Panc1 (cell line): ENCODE data around the gene TNIK. TPM values are rescaled to one million over a fixed set of nuclear protein-coding genes. Genes with fewer than 3 reads are reported as not detected.
"Not testable (repeated sequence)": the region's sequence is repeated elsewhere in the genome, so short reads cannot be mapped to it uniquely, and the experiment has no call there.

Experiments
- ATAC-seq: fragments of 200-7000 bp; cut with Tn5 transposase; 2 replicates; pipeline ENCODE4 v1.9.1; 2020; ENCODE audit warnings: mild to moderate bottlenecking, moderate library complexity
- BruUV-seq: library from RNA; stranded (reverse); fragments of 400-500 nt; replicated peaks from 2 replicates; lab custom pipeline; 2021; lab: Mats Ljungman, UMichigan
- CTCF ChIA-PET: fragments of 300-600 bp; sonication (Branson Sonifier 250); formaldehyde crosslinking; loops from one replicate; lab custom pipeline; 2022; ENCODE audit warnings: antibody characterized with exemption; lab: Charles Lee
- POLR2A ChIA-PET: fragments of 300-600 bp; sonication (Branson Sonifier 250); formaldehyde crosslinking; loops from one replicate; lab custom pipeline; 2022; ENCODE audit warnings: antibody characterized with exemption; lab: Charles Lee
- DNase-seq: peaks from one replicate; pipeline ENCODE4 v3.0.0-alpha.2; 2010; ENCODE audit warnings: low read depth, low spot score
- H3K27ac ChIP-seq: 2 replicates; pipeline ENCODE4 v1.5.1; 2011; ENCODE audit warnings: mild to moderate bottlenecking, low read length, inconsistent platforms
- H3K27me3 ChIP-seq: fragments of 200-500 bp; sonication (Bioruptor generic); 2 replicates; pipeline ENCODE4 v1.6.0; 2014; ENCODE audit warnings: low read length, inconsistent platforms; ENCODE audit not compliant: control insufficient read depth, insufficient read depth
- H3K36me3 ChIP-seq: fragments of 200-500 bp; sonication (Bioruptor generic); 2 replicates; pipeline ENCODE4 v1.5.1; 2014; ENCODE audit warnings: inconsistent platforms, mild to moderate bottlenecking, low read length, moderate library complexity; ENCODE audit not compliant: control insufficient read depth, insufficient read depth
- H3K4me1 ChIP-seq: 2 replicates; pipeline ENCODE4 v1.5.1; 2011; ENCODE audit warnings: inconsistent platforms, mild to moderate bottlenecking, low read length, moderate library complexity; ENCODE audit not compliant: control insufficient read depth, insufficient read depth
- H3K4me3 ChIP-seq, 2 experiments: 2 replicates each; pipeline ENCODE4 v1.5.1; 2011 to 2012; ENCODE audit warnings: low read depth in 2 of 2, low read length in 2 of 2, mild to moderate bottlenecking in 2 of 2, inconsistent platforms in 1 of 2, moderate library complexity in 1 of 2
- H3K9me3 ChIP-seq: fragments of 200-500 bp; sonication (Bioruptor generic); 2 replicates; pipeline ENCODE4 v1.5.1; 2014; ENCODE audit warnings: low read depth, mild to moderate bottlenecking, inconsistent platforms, low read length, moderate library complexity; ENCODE audit not compliant: control insufficient read depth, insufficient read depth
- POLR2AphosphoS5 ChIP-seq: IDR thresholded peaks from 2 replicates; pipeline ENCODE4 v1.6.1; 2012; ENCODE audit warnings: mild to moderate bottlenecking, low read depth, low read length, moderate library complexity
- SIN3A ChIP-seq: IDR thresholded peaks from 2 replicates; pipeline ENCODE4 v1.6.1; 2012; ENCODE audit warnings: low read depth, mild to moderate bottlenecking, low read length, moderate library complexity, borderline replicate concordance; ENCODE audit not compliant: insufficient read depth
- TCF7L2 ChIP-seq: IDR thresholded peaks from 2 replicates; pipeline ENCODE4 v1.6.1; 2011; ENCODE audit warnings: mild to moderate bottlenecking, low read depth, low read length, inconsistent platforms
- in situ Hi-C: cut with HindIII; loops from 2 replicates; pipeline ENCODE4 v1.10.0; 2016; ENCODE audit warnings: low sequenced_read_pairs, low pct_unique_long_range_greater_than_20kb
- intact Hi-C: fragments of 100-400 bp; cut with micrococcal nuclease; formaldehyde crosslinking; loops from one replicate; pipeline ENCODE4 v1.10.0; 2022; ENCODE audit not compliant: unreplicated experiment
- total RNA-seq: library from RNA; stranded (reverse); gene quantifications from one replicate; pipeline ENCODE4 v1.2.1, GENCODE V29; 2021; ENCODE audit not compliant: unreplicated experiment
- TF ChIP-seq, protein P1 (sequence below): fragments of 450-650 bp; IDR thresholded peaks from 2 replicates; pipeline ENCODE4 v1.5.1; 2017; ENCODE audit warnings: mild to moderate bottlenecking
- TF ChIP-seq, protein P2 (sequence below), 2 experiments: IDR thresholded peaks; 2 replicates each; pipeline ENCODE4 v1.6.1; 2011 to 2012; ENCODE audit warnings: low read depth in 2 of 2, control low read depth in 1 of 2, low read length in 1 of 2, mild to moderate bottlenecking in 1 of 2, moderate library complexity in 1 of 2; ENCODE audit not compliant: insufficient read depth in 1 of 2

TNIK gene
- total RNA-seq, 1 experiment from 2014 or later: 1.9 TPM

DNA sequence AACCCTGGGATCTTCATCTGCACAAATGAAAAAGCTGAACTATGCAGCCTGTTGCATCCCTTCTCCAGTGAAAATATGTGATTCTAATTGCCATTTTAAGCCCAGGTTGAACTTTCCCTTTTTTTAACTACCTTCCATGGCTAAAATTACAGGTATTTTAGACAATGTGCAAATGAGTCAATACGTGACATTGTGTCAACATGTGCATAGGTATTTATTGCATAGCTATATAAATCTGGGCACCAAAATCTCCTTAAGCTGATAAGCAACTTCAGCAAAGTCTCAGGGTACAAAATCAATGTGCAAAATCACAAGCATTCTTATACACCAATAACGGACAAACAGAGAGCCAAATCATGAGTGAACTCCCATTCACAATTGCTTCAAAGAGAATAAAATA is 37.4 kb downstream of the TNIK start:
- ATAC-seq, intact Hi-C loops, DNase-seq, H3K9me3 ChIP-seq, H3K36me3 ChIP-seq, H3K4me3 ChIP-seq, POLR2A ChIA-PET, CTCF ChIA-PET, H3K27me3 ChIP-seq, H3K4me1 ChIP-seq, in situ Hi-C loops, H3K27ac ChIP-seq, BruUV-seq: not testable (repeated sequence)

DNA sequence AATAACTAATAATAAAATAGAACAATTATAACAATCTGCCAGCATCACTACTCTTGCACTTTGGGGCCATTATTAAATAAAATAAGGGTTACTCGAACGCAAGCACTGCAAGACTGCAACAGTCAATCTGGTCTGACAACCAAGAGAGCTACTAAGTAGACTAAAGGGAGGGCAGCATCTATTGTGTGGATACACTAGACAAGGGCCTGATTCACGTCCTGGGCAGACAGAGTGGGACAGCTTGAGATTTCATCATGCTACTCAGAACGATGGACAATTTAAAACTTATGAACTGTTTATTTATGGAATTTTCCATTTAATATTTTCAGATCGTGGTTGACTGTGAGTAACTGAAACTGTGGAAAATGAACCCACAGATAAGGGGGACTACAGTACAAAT is 39.5 kb downstream of the TNIK start:
- peaks cover 4% of the 10 kb centered on the region; the same call in 1 of the 2 replicates for H3K27me3 ChIP-seq
- intact Hi-C loops: no loop called here
- no peaks in the 10 kb centered on the region for H3K36me3 ChIP-seq
- no peaks in the 10 kb centered on the region for H3K4me1 ChIP-seq
- ATAC-seq (no peak), DNase-seq (no peak)
- in situ Hi-C loops: no loop called here
- no peak overlapping the region for H3K4me3 ChIP-seq
- TF ChIP-seq, protein P1, sequence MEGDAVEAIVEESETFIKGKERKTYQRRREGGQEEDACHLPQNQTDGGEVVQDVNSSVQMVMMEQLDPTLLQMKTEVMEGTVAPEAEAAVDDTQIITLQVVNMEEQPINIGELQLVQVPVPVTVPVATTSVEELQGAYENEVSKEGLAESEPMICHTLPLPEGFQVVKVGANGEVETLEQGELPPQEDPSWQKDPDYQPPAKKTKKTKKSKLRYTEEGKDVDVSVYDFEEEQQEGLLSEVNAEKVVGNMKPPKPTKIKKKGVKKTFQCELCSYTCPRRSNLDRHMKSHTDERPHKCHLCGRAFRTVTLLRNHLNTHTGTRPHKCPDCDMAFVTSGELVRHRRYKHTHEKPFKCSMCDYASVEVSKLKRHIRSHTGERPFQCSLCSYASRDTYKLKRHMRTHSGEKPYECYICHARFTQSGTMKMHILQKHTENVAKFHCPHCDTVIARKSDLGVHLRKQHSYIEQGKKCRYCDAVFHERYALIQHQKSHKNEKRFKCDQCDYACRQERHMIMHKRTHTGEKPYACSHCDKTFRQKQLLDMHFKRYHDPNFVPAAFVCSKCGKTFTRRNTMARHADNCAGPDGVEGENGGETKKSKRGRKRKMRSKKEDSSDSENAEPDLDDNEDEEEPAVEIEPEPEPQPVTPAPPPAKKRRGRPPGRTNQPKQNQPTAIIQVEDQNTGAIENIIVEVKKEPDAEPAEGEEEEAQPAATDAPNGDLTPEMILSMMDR: no peak
- TF ChIP-seq, protein P2, sequence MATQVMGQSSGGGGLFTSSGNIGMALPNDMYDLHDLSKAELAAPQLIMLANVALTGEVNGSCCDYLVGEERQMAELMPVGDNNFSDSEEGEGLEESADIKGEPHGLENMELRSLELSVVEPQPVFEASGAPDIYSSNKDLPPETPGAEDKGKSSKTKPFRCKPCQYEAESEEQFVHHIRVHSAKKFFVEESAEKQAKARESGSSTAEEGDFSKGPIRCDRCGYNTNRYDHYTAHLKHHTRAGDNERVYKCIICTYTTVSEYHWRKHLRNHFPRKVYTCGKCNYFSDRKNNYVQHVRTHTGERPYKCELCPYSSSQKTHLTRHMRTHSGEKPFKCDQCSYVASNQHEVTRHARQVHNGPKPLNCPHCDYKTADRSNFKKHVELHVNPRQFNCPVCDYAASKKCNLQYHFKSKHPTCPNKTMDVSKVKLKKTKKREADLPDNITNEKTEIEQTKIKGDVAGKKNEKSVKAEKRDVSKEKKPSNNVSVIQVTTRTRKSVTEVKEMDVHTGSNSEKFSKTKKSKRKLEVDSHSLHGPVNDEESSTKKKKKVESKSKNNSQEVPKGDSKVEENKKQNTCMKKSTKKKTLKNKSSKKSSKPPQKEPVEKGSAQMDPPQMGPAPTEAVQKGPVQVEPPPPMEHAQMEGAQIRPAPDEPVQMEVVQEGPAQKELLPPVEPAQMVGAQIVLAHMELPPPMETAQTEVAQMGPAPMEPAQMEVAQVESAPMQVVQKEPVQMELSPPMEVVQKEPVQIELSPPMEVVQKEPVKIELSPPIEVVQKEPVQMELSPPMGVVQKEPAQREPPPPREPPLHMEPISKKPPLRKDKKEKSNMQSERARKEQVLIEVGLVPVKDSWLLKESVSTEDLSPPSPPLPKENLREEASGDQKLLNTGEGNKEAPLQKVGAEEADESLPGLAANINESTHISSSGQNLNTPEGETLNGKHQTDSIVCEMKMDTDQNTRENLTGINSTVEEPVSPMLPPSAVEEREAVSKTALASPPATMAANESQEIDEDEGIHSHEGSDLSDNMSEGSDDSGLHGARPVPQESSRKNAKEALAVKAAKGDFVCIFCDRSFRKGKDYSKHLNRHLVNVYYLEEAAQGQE (IDR thresholded peaks at IDR 0.05; ENCODE audit: insufficient read depth in 1 of 2, low read depth in 2 of 2, low read length in 1 of 2): no peak
- TF ChIP-seq SIN3A: no peak
- no peak for TF ChIP-seq POLR2AphosphoS5
- no peak for TF ChIP-seq TCF7L2
- no peak overlapping the region for H3K27ac ChIP-seq
- H3K9me3 ChIP-seq: no peaks in the 10 kb centered on the region
- POLR2A ChIA-PET: no interaction called here
- CTCF ChIA-PET: no interaction called here
- no TSS peak for BruUV-seq

DNA sequence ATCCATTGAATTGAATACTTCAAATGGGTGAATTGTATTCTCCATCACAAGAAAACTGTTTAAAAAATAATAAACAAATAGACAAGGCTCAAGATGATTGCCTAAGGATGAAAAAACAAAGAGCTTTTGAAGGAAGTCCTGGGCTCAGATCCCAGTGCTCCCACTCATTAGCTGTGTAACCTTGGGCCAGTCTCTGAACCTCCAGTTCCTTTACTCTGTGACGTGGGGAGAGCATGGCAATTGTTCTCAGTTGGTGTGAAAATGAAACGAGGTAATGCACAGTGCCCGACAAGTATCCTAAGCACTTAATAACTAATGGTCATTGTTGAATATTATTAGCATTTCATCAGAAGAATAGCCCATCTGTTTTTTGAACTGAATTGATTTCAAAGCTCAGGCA is 40.7 kb downstream of the TNIK start:
- no TSS peak for BruUV-seq
- POLR2A ChIA-PET: no interaction called here

More for the DNA sequence above, 40.7 kb downstream of the TNIK start:
- Histone ChIP-seq H3K27ac (no peak overlapping the region), H3K9me3 (no peaks in the 10 kb centered on the region), H3K36me3 (no peaks in the 10 kb centered on the region), H3K4me3 (no peak overlapping the region), H3K4me1 (no peaks in the 10 kb centered on the region), H3K27me3 (peaks cover 6% of the 10 kb centered on the region; the same call in 1 of the 2 replicates)
- in situ Hi-C loops (no loop called here), intact Hi-C loops (no loop called here)
- ATAC-seq: no peak
- no peak for DNase-seq
- CTCF ChIA-PET: no interaction called here
- no peak for TF ChIP-seq SIN3A
- TF ChIP-seq, protein P2 (IDR thresholded peaks at IDR 0.05; ENCODE audit: insufficient read depth in 1 of 2, low read depth in 2 of 2, low read length in 1 of 2): no peak
- TF ChIP-seq POLR2AphosphoS5: no peak
- no peak for TF ChIP-seq TCF7L2
- TF ChIP-seq, protein P1: no peak
